ENCODE results near the gene OR10G3. TPM values are rescaled to one million over a fixed set of nuclear protein-coding genes. Genes with fewer than 3 reads are reported as not detected.

OR10G3 gene
- polyA plus RNA-seq, 1 donor from 2014 or later: not detected

DNA sequence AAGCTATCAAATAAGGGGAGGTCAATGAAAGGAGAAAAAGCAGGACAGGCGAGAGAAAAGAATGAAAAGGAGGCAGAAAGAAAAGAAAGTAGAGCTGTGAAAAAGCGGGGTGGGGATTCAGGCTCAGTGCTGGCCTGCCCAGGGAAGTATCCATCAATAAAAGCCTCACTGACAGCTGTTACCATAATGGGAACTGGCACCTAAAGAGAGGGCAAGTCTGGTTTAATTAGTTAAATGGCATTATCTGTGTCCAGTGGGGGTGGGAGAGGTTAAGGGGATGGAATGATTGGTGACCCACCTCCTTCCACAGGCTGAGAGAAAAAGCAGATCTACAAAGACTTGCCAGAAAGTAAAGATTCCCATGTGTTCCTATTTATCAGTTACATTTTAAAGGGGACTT is 61.2 kb downstream of the OR10G3 start:
- Histone ChIP-seq H3K9me2 (ENCODE audit: insufficient read depth, low read length) (no peaks in the 10 kb centered on the region), H3K36me3 (ENCODE audit: insufficient read depth, low read length) (peaks cover 7% of the 10 kb centered on the region), H3K4me3 (ENCODE audit: low read length) (no peak overlapping the region), H3K79me2 (replicated peaks; ENCODE audit: insufficient read depth, low read length) (peaks cover 2% of the 10 kb centered on the region), H3K4me2 (ENCODE audit: low read length) (no peak overlapping the region), H2AFZ (ENCODE audit: low read depth, low read length) (no peak overlapping the region), H3K27ac (ENCODE audit: low read length) (no peak overlapping the region), H3K9ac (ENCODE audit: low read length) (no peak overlapping the region), H3K27me3 (ENCODE audit: insufficient read depth, low read depth, low read length) (no peaks in the 10 kb centered on the region), H3K9me3 (ENCODE audit: low read length) (no peaks in the 10 kb centered on the region), H3F3A (ENCODE audit: insufficient read depth, low read length, poor library complexity, severe bottlenecking) (no peaks in the 10 kb centered on the region), H4K20me1 (ENCODE audit: insufficient read depth) (no peaks in the 10 kb centered on the region)
- no peak for TF ChIP-seq MXI1 (conservative IDR thresholded peaks at IDR 0.05; ENCODE audit: poor library complexity, severe bottlenecking)
- TF ChIP-seq, protein P1, sequence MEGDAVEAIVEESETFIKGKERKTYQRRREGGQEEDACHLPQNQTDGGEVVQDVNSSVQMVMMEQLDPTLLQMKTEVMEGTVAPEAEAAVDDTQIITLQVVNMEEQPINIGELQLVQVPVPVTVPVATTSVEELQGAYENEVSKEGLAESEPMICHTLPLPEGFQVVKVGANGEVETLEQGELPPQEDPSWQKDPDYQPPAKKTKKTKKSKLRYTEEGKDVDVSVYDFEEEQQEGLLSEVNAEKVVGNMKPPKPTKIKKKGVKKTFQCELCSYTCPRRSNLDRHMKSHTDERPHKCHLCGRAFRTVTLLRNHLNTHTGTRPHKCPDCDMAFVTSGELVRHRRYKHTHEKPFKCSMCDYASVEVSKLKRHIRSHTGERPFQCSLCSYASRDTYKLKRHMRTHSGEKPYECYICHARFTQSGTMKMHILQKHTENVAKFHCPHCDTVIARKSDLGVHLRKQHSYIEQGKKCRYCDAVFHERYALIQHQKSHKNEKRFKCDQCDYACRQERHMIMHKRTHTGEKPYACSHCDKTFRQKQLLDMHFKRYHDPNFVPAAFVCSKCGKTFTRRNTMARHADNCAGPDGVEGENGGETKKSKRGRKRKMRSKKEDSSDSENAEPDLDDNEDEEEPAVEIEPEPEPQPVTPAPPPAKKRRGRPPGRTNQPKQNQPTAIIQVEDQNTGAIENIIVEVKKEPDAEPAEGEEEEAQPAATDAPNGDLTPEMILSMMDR (IDR thresholded peaks at IDR 0.05; ENCODE audit: poor library complexity, severe bottlenecking): no peak
- TF ChIP-seq EZH2 (IDR thresholded peaks at IDR 0.05; ENCODE audit: borderline replicate concordance, insufficient read depth, low read length, poor library complexity, severe bottlenecking): no peak
- TF ChIP-seq, protein P2, sequence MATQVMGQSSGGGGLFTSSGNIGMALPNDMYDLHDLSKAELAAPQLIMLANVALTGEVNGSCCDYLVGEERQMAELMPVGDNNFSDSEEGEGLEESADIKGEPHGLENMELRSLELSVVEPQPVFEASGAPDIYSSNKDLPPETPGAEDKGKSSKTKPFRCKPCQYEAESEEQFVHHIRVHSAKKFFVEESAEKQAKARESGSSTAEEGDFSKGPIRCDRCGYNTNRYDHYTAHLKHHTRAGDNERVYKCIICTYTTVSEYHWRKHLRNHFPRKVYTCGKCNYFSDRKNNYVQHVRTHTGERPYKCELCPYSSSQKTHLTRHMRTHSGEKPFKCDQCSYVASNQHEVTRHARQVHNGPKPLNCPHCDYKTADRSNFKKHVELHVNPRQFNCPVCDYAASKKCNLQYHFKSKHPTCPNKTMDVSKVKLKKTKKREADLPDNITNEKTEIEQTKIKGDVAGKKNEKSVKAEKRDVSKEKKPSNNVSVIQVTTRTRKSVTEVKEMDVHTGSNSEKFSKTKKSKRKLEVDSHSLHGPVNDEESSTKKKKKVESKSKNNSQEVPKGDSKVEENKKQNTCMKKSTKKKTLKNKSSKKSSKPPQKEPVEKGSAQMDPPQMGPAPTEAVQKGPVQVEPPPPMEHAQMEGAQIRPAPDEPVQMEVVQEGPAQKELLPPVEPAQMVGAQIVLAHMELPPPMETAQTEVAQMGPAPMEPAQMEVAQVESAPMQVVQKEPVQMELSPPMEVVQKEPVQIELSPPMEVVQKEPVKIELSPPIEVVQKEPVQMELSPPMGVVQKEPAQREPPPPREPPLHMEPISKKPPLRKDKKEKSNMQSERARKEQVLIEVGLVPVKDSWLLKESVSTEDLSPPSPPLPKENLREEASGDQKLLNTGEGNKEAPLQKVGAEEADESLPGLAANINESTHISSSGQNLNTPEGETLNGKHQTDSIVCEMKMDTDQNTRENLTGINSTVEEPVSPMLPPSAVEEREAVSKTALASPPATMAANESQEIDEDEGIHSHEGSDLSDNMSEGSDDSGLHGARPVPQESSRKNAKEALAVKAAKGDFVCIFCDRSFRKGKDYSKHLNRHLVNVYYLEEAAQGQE (IDR thresholded peaks at IDR 0.05; ENCODE audit: borderline replicate concordance): no peak
- no peak for TF ChIP-seq EP300 (conservative IDR thresholded peaks at IDR 0.05; ENCODE audit: poor library complexity, severe bottlenecking)
- TF ChIP-seq TAF1 (IDR thresholded peaks at IDR 0.05; ENCODE audit: low read depth): no peak
- TF ChIP-seq SMC3 (conservative IDR thresholded peaks at IDR 0.05; ENCODE audit: poor library complexity): no peak
- no peak for TF ChIP-seq POLR2AphosphoS5 (IDR thresholded peaks at IDR 0.05)
- no peak for TF ChIP-seq RAD21 (conservative IDR thresholded peaks at IDR 0.05)

Other genes starting within 250 kb of the OR10G3 start
- 83.4 and 96.2 TPM in 2 replicates for gene SUPT16H, start 196.1 kb downstream of the OR10G3 start, polyA plus RNA-seq
- gene CHD8, start 124.0 kb downstream of the OR10G3 start, polyA plus RNA-seq: 44.1 and 52.3 TPM in 2 replicates
- 47.6 and 47.9 TPM in 2 replicates for gene RAB2B, start 103.1 kb downstream of the OR10G3 start, polyA plus RNA-seq
- gene TOX4, start 102.9 kb downstream of the OR10G3 start, polyA plus RNA-seq: 56.8 and 57.4 TPM in 2 replicates
- gene METTL3, start 68.7 kb downstream of the OR10G3 start, polyA plus RNA-seq: 234 and 262 TPM in 2 replicates
- gene SALL2, start 53.7 kb downstream of the OR10G3 start, polyA plus RNA-seq: 18.6 and 23.6 TPM in 2 replicates
- not detected in 2 replicates for gene OR10G2, start 54.9 kb upstream of the OR10G3 start, polyA plus RNA-seq
- not detected in 2 replicates for gene OR4E2, start 73.8 kb upstream of the OR10G3 start, polyA plus RNA-seq
- gene OR4E1, start 93.7 kb upstream of the OR10G3 start, polyA plus RNA-seq: not detected in 2 replicates

Data from neural cell (in vitro differentiated cells).